ENCODE measurements around the gene ZBED3. TPM values are rescaled to one million over a fixed set of nuclear protein-coding genes. Genes with fewer than 3 reads are reported as not detected.
A peak's percentile ranks its signal among the peaks of the same experiment; 100 is the strongest.

Gene ZBED3
- total RNA-seq, 2 experiments from 2014 or later: 3.6 to 13.2 TPM

GRCh38 chr5:77032635-77033034 is 54.5 kb downstream of the ZBED3 start:
- H2AFZ ChIP-seq (ENCODE audit: low read length): no peak overlapping the region
- TF ChIP-seq, protein P1, sequence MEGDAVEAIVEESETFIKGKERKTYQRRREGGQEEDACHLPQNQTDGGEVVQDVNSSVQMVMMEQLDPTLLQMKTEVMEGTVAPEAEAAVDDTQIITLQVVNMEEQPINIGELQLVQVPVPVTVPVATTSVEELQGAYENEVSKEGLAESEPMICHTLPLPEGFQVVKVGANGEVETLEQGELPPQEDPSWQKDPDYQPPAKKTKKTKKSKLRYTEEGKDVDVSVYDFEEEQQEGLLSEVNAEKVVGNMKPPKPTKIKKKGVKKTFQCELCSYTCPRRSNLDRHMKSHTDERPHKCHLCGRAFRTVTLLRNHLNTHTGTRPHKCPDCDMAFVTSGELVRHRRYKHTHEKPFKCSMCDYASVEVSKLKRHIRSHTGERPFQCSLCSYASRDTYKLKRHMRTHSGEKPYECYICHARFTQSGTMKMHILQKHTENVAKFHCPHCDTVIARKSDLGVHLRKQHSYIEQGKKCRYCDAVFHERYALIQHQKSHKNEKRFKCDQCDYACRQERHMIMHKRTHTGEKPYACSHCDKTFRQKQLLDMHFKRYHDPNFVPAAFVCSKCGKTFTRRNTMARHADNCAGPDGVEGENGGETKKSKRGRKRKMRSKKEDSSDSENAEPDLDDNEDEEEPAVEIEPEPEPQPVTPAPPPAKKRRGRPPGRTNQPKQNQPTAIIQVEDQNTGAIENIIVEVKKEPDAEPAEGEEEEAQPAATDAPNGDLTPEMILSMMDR (conservative IDR thresholded peaks at IDR 0.05; ENCODE audit: low read length): no peak
- TF ChIP-seq EZH2phosphoT487 (IDR thresholded peaks at IDR 0.05; ENCODE audit: borderline replicate concordance, low read depth, low read length): no peak
- H3K4me2 ChIP-seq (ENCODE audit: low read length): peak overlapping the region; percentile 11; the same call in 1 of the 2 replicates
- POLR2A ChIA-PET: interaction anchor here (0.6 to 0.9 kb wide), 8 partner anchors 13 to 270 kb away, joined by 3 to 6 read pairs (median 3); no protein-coding TSS in a partner anchor
- H3K4me1 ChIP-seq (ENCODE audit: insufficient read depth, low read length, poor library complexity, severe bottlenecking): peaks cover 17% of the 10 kb centered on the region
- no peak overlapping the region for H3K4me3 ChIP-seq (ENCODE audit: low read depth, low read length, poor library complexity, severe bottlenecking)
- peaks cover 23% of the 10 kb centered on the region for H3K9me3 ChIP-seq (ENCODE audit: low read length)
- CTCF ChIA-PET (ENCODE audit: unreplicated experiment): no interaction called here
- no peak overlapping the region for H3K27ac ChIP-seq (ENCODE audit: low read depth, low read length, poor library complexity, severe bottlenecking)
- intact Hi-C loops (cut with micrococcal nuclease; ENCODE audit: unreplicated experiment): no loop called here
- DNase-seq (ENCODE audit: low spot score): no peak
- no TSS peak for BruUV-seq (replicated peaks)
- no peaks in the 10 kb centered on the region for H4K20me1 ChIP-seq (ENCODE audit: insufficient read depth, low read length)
- H3K79me2 ChIP-seq (ENCODE audit: insufficient read depth, low read depth, low read length): peaks cover 13% of the 10 kb centered on the region; the same call in 1 of the 2 replicates
- no peaks in the 10 kb centered on the region for H3K9me2 ChIP-seq (ENCODE audit: insufficient read depth, low read length)
- peaks cover 48% of the 10 kb centered on the region for H3K36me3 ChIP-seq (ENCODE audit: insufficient read depth, low read length)

- no peak for DNase-seq (ENCODE audit: low spot score)
- no peak overlapping the region for H3K27ac ChIP-seq (ENCODE audit: low read depth, low read length, poor library complexity, severe bottlenecking)
- BruUV-seq (replicated peaks): no TSS peak
- H4K20me1 ChIP-seq (ENCODE audit: insufficient read depth, low read length): no peaks in the 10 kb centered on the region
- intact Hi-C loops (cut with micrococcal nuclease; ENCODE audit: unreplicated experiment): no loop called here
- H3K4me1 ChIP-seq (ENCODE audit: insufficient read depth, low read length, poor library complexity, severe bottlenecking): peaks cover 17% of the 10 kb centered on the region
- TF ChIP-seq EZH2phosphoT487 (IDR thresholded peaks at IDR 0.05; ENCODE audit: borderline replicate concordance, low read depth, low read length): no peak
- TF ChIP-seq, protein P1 (conservative IDR thresholded peaks at IDR 0.05; ENCODE audit: low read length): no peak
- H3K36me3 ChIP-seq (ENCODE audit: insufficient read depth, low read length): peaks cover 40% of the 10 kb centered on the region
- ChIA-PET CTCF (ENCODE audit: unreplicated experiment) (no interaction called here), POLR2A (interaction anchor here (0.6 to 1.7 kb wide), 4 partner anchors 13 to 154 kb away, joined by 4 to 6 read pairs (median 5); no protein-coding TSS in a partner anchor)
- peak overlapping the region; percentile 84 for H3K4me2 ChIP-seq (ENCODE audit: low read length)
- H3K79me2 ChIP-seq (ENCODE audit: insufficient read depth, low read depth, low read length): peaks cover 13% of the 10 kb centered on the region; the same call in 1 of the 2 replicates
- H3K9me3 ChIP-seq (ENCODE audit: low read length): peaks cover 26% of the 10 kb centered on the region
- no peaks in the 10 kb centered on the region for H3K9me2 ChIP-seq (ENCODE audit: insufficient read depth, low read length)
- no peak overlapping the region for H2AFZ ChIP-seq (ENCODE audit: low read length)
- peak overlapping the region; percentile 82 for H3K4me3 ChIP-seq (ENCODE audit: low read depth, low read length, poor library complexity, severe bottlenecking)
Measured at GRCh38 chr5:77031891-77032290, 55.2 kb downstream of the ZBED3 start.
